Neural progenitor cell (in vitro differentiated cells): ENCODE data around the gene ARMC9.

ENCODE experiments used
- EZH2 ChIP-seq: fragments of 200-600 bp; sonication (generic); IDR thresholded peaks from 2 replicates; pipeline ENCODE4 v1.6.1; 2017; ENCODE audit warnings: antibody characterized with exemption, mild to moderate bottlenecking, moderate library complexity
- TF ChIP-seq, protein P1 (sequence below): fragments of 200-600 bp; sonication (generic); IDR thresholded peaks from 2 replicates; pipeline ENCODE4 v1.5.1; 2017; ENCODE audit warnings: antibody characterized with exemption, mild to moderate bottlenecking

GRCh38 chr2:231300722-231301076 lies 102.3 kb downstream of the ARMC9 start:
- TF ChIP-seq, protein P1, sequence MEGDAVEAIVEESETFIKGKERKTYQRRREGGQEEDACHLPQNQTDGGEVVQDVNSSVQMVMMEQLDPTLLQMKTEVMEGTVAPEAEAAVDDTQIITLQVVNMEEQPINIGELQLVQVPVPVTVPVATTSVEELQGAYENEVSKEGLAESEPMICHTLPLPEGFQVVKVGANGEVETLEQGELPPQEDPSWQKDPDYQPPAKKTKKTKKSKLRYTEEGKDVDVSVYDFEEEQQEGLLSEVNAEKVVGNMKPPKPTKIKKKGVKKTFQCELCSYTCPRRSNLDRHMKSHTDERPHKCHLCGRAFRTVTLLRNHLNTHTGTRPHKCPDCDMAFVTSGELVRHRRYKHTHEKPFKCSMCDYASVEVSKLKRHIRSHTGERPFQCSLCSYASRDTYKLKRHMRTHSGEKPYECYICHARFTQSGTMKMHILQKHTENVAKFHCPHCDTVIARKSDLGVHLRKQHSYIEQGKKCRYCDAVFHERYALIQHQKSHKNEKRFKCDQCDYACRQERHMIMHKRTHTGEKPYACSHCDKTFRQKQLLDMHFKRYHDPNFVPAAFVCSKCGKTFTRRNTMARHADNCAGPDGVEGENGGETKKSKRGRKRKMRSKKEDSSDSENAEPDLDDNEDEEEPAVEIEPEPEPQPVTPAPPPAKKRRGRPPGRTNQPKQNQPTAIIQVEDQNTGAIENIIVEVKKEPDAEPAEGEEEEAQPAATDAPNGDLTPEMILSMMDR = no peak
- no peak for TF ChIP-seq EZH2
